GM18873 (cell line): ENCODE measurements around the gene KIR3DL3.
"Not testable (repeated sequence)": the region's sequence is repeated elsewhere in the genome, so short reads cannot be mapped to it uniquely, and the experiment has no call there.

Source experiments
- ATAC-seq: cut with Tn5 transposase; IDR thresholded peaks from one replicate; pipeline ENCODE4 v1.9.1; 2021; ENCODE audit warnings: mild to moderate bottlenecking, moderate library complexity, moderate number of reproducible peaks; ENCODE audit not compliant: unreplicated experiment, low FRiP score

KIR3DL3 gene

GRCh38 chr19:54775830-54776229, 51.6 kb downstream of the KIR3DL3 start:
- not testable (repeated sequence) for ATAC-seq

GRCh38 chr19:54777851-54778250, 53.6 kb downstream of the KIR3DL3 start:
- not testable (repeated sequence) for ATAC-seq

- not testable (repeated sequence) for ATAC-seq
Measured at GRCh38 chr19:54778896-54779295, 54.7 kb downstream of the KIR3DL3 start.

GRCh38 chr19:54782916-54783315, 58.7 kb downstream of the KIR3DL3 start:
- ATAC-seq, result not testable (repeated sequence)
